Right lobe of liver (tissue), 4 donors: ENCODE data around the gene SRC.

Experiments
- CTCF ChIP-seq, 4 donors: fragments of 200-600 bp in 3 of 4; fragments of 450-650 bp in 1 of 4; IDR thresholded peaks; one replicate each; pipeline versions ENCODE4 v1.5.1 to v1.8.0; 2016 to 2022; ENCODE audit warnings: antibody characterized with exemption in 4 of 4, mild to moderate bottlenecking in 2 of 4
- POLR2A ChIP-seq: fragments of 450-650 bp; IDR thresholded peaks from one replicate; pipeline ENCODE4 v1.6.1; 2017; ENCODE audit warnings: antibody characterized with exemption, mild to moderate bottlenecking
- donor health status: DM: no; HTN: no; CAD: no.
- donor health status: DM: no; HTN: no; CAD: no.
- donor health status: DM: no; HTN: yes; CAD: no.

- TF ChIP-seq CTCF (IDR thresholded peaks at IDR 0.05), result no peak
- no peak for TF ChIP-seq POLR2A
Measured at GRCh38 chr20:37331060-37331857, 14.7 kb upstream of the SRC start.
